Right ventricle myocardium inferior (tissue), 1 donor: Measurements from ENCODE around the gene NECTIN1. TPM values are rescaled to one million over a fixed set of nuclear protein-coding genes. Genes with fewer than 3 reads are reported as not detected.

Source experiments
- ATAC-seq: fragments of 200-7000 bp; cut with Tn5 transposase; one replicate; pipeline ENCODE4 v1.9.1; 2020; ENCODE audit warnings: mild to moderate bottlenecking, moderate library complexity
- DNase-seq: peaks from one replicate; pipeline ENCODE4 v3.0.0; 2021; ENCODE audit errors: missing footprints
- intact Hi-C: fragments of 100-400 bp; cut with DNase I; formaldehyde crosslinking; loops from one replicate; pipeline ENCODE4 v1.11.0; 2022
- long read RNA-seq: library from polyadenylated mRNA; unstranded; transcript quantifications from one replicate; pipeline ENCODE4 v2.0.0, GENCODE V29; 2021
- total RNA-seq: library from RNA; stranded (reverse); fragmentation: NEBNext Ultra II Directional; extraction: Animal tissue kit (Norgen Biotek cat#: 25700); gene quantifications from one replicate; pipeline ENCODE4 v1.2.1, GENCODE V29; 2021
- donor health status: DM: no; HTN: yes; CAD: no; lungs with severe emphysema.

NECTIN1 gene, protein sequence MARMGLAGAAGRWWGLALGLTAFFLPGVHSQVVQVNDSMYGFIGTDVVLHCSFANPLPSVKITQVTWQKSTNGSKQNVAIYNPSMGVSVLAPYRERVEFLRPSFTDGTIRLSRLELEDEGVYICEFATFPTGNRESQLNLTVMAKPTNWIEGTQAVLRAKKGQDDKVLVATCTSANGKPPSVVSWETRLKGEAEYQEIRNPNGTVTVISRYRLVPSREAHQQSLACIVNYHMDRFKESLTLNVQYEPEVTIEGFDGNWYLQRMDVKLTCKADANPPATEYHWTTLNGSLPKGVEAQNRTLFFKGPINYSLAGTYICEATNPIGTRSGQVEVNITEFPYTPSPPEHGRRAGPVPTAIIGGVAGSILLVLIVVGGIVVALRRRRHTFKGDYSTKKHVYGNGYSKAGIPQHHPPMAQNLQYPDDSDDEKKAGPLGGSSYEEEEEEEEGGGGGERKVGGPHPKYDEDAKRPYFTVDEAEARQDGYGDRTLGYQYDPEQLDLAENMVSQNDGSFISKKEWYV
- total RNA-seq: 20.0 TPM
- long read RNA-seq, partial matches to known transcripts: 0 of 2 reads
- long read RNA-seq, other reads (novel, unspliced or antisense): 2 of 2 reads

DNA sequence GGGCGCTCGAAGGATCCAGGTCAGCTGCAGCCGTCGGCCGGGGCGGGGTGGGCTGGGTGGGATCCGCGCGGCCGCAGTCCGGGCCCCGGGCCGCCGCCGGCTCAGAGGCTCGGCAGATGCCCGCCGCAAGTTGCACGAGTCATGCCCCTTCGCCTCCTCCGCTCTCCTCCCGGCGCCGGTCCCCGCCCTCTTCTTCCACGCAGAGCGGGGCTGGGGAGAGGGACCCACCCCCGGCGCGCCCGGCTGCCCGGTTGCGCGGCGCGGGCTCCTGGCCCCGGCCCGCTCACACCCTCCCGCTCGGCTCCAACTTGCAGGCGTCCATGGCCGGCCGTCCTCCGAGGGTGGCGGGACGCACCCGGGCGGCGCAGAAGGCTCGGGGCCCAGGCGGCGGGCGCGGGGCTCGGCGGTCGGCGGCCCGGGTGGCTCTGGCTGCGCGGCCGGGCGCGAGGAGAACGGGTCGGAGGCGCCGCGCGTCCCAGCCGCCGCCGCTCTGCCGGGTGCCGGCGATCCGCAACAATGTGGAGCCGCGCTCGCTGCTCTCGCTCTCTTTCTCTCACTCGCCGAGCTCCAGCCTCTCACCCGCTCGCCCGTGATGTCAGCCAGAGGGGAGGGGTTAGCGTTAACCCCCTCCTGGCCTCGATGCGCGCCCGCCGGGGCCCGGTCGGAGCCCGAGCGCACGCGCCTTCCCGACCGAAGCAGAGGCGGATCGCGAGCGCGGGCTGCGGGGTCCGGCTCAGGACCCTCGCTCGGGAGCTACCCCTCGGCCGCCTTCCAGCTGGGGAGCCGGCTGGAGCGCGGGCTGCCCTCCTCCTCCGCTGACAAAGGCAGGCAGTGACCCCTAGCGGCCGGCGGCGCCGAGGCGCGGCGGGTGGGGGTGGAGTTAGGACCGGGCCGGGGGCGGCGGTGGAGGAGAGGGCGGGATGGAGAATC is at the start of gene NECTIN1:
Gene NECTIN1, minus strand, starts transcription at position 550 of the 930 bp plus-strand sequence. CDS start 647 bp downstream, outside the sequence.
- ATAC-seq: peak; percentile 94
- intact Hi-C loops: loop anchor here (1.0 to 5.0 kb wide), 2 partner anchors 63 to 378 kb away; no protein-coding TSS in a partner anchor
- peak; percentile 95 for DNase-seq

GRCh38 chr11:119778391-119779194 is 49.6 kb upstream of the NECTIN1 start:
- intact Hi-C loops: loop anchor here (2.0 kb wide), 1 partner anchor 114 kb away; no protein-coding TSS in a partner anchor
- ATAC-seq: peak; percentile 53
- DNase-seq: peak; percentile 44

- DNase-seq: no peak
- intact Hi-C loops: loop anchor here (2.0 kb wide), 1 partner anchor 115 kb away; no protein-coding TSS in a partner anchor
- ATAC-seq: no peak
Measured at GRCh38 chr11:119777940-119778339, 48.9 kb upstream of the NECTIN1 start.

GRCh38 chr11:119776651-119777050 is 47.7 kb upstream of the NECTIN1 start:
- intact Hi-C loops: no loop called here
- ATAC-seq (no peak), DNase-seq (no peak)

- peak; percentile 9 for DNase-seq
- no peak for ATAC-seq
- intact Hi-C loops: no loop called here
Measured at GRCh38 chr11:119776031-119776636, 47.1 kb upstream of the NECTIN1 start.

DNA sequence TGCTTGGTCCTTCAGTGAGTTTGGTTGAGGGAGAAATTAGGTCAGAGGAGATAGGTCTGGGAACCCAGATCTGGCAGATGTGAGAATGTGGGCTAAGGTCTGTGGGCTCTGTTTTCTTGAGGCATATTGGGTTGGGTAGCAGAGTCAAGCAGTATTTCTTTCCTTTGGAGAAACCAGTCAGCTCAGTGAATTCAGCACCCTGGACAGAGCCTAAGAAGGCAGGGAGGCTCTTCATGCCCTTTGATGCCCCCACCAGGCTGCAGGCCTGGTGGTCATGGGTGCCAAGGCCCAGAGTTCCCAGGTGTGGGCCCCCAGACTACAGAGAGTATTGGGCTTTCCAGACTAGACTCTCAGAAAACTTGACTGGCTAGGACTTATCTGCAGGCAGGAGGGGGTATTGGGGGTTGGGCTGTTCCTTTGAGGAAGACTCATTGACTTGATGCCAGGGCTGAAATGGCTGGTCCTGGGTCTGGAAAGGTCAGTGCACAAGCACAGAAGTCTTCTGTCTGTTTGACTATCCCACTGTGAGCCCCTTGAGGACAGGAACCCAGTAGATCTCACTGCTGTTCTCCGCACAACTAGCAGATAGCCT is 45.3 kb upstream of the NECTIN1 start:
- no peak for ATAC-seq
- intact Hi-C loops: no loop called here
- DNase-seq: no peak

DNA sequence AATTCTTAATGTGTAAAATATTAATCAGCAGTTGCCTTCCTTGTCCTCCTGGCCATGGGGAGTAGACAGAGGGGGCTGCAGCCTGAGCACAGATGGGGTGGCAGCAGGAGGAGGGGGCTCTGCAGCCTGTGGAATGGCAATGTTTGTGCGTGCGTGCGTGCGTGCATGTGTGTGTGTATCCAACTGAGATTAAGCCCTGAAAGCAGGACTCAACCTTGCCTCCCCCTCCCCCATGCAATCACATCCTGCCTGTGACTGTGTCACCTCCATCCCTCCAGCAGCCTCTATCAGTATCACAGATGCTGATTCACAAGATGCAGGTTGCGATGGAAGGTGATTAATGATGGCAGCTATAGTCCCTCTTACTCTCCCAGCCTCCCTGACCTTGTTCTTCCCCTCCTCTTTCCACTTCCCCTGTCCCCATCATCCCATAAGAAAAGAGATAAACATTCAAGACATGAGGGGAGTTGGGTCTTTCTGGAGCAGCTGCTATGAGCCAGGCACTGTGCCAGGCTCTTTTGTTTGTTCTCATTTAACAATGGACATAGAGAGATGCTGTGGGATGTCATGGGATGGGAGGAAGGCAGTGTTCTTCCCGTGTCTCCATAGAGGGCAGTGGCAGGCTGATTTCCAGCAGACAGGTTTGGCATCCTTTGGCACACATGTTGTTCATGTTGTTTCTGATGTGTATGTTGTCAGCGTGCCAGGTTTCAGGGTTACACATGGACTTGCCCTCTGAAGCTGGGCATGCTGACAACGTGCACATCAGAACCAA is 43.8 kb upstream of the NECTIN1 start:
- DNase-seq: peak; percentile 53
- intact Hi-C loops: no loop called here
- no peak for ATAC-seq

- ATAC-seq (no peak), DNase-seq (no peak)
- intact Hi-C loops: no loop called here
Measured at GRCh38 chr11:119772076-119772475, 43.1 kb upstream of the NECTIN1 start.

DNA sequence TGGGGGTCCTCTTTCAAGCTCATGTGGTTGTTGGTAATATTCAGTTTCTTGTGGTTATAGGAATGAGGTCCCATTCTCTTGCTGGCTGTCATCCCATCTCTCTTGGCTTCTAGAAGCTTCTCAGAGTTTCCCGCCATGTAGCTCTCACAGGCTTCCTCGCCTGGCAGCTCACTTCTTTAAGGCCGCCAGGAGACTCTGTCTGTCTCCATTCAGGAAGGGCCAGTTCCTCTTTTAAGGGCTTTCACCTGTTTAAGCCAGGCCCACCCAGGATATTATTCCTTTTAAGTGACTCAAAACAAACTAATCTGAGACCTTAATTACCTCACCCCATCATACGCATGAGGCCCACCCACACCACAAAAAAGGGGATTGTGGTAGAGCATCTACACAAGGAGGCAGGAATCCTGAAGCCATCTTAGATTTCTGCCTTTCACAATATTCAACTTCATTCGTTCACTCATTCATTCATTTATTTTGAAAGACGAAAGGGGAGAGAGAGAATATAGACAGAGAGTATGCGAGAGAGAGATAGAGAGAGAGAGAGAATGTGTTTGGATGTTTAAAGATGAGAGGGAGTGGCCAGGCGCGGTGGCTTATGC is 42.3 kb upstream of the NECTIN1 start:
- no peak for ATAC-seq
- DNase-seq: peak; percentile 31
- intact Hi-C loops: no loop called here

GRCh38 chr11:119765628-119766027 is 36.6 kb upstream of the NECTIN1 start:
- intact Hi-C loops: no loop called here
- ATAC-seq (no peak), DNase-seq (no peak)

DNA sequence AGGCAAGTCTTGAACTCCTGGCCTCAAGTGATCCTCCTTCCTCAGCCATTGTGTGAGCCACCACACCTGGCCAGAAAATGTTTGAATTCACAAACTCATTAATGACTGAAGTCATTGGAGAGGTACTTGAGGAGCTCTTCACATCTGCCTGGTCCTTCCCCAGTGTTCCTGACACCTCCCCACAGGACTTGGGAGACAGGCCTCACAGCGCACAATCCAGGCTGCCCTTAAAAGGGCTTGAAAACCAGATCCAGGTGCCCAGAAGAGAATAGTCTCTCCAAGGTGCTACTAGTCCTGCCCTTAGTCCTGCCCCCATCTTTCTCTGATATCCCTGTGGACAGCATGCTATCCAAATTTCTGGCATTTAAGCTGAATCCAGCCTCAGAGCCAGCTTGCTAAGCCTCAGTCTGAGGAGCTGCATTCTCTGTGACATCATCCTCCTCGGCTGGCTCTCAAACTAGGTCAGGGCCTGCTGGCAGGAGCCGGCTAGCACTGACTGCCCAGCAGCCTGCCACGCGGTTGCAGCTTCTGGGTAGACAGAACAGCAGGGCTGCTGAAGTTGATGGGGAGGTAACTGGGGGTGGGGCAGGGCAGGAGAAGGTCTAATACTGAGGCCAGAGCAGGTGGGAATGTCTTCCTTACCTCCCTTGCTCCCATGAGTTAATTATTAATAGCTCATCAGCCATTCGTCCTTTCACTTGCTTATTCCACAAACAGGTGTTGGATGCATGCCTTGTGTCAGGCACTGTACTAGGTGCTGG is 35.3 kb upstream of the NECTIN1 start:
- ATAC-seq: peak; percentile 94
- DNase-seq: peak; percentile 79
- intact Hi-C loops: no loop called here

GRCh38 chr11:119763071-119763728 is 34.2 kb upstream of the NECTIN1 start:
- ATAC-seq: no peak
- intact Hi-C loops: no loop called here

GRCh38 chr11:119759747-119760412 is 30.9 kb upstream of the NECTIN1 start:
- DNase-seq (no peak), ATAC-seq (no peak)
- intact Hi-C loops: no loop called here

More at GRCh38 chr11:119763071-119763728, 34.2 kb upstream of the NECTIN1 start:
- DNase-seq: no peak

- no peak for DNase-seq
- no peak for ATAC-seq
- intact Hi-C loops: no loop called here
Measured at GRCh38 chr11:119759324-119759723, 30.3 kb upstream of the NECTIN1 start.

DNA sequence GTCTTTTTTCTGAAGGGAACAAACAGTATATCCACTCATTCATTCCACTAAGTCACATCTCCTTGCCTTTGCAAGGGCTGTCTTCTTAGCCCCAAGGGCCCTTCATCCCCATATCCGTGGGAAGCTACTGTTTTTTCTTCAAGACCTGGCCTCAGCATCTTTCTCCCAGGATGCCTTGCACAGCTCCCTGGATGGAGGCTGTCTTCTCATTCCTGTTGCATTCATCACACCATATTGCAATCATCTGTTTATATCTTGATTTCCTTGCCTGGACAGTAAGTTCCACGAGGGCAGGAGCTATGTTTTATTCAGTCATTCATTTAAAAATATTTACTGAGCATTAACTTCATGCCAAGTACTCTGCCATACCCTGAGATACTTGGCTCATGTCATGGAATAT is 29.3 kb upstream of the NECTIN1 start:
- intact Hi-C loops: no loop called here
- DNase-seq (no peak), ATAC-seq (no peak)
